NCI-H524 (cell line): Measurements from ENCODE around the gene NDST4.
"Not testable (repeated sequence)": the region's sequence is repeated elsewhere in the genome, so short reads cannot be mapped to it uniquely, and the experiment has no call there.

ENCODE experiments used
- DNase-seq, 2 experiments: peaks; one replicate each; lab custom pipeline; 2025; lab: John Stamatoyannopoulos, UW

The NDST4 gene

GRCh38 chr4:115054836-115055235 lies 58.6 kb downstream of the NDST4 start:
- DNase-seq, result peak; percentile 2 to 34

- DNase-seq, result no peak
Observed at GRCh38 chr4:115053313-115053712, 60.1 kb downstream of the NDST4 start.

GRCh38 chr4:115042496-115042895 lies 70.9 kb downstream of the NDST4 start:
- DNase-seq, result no peak

- DNase-seq, result no peak
Observed at GRCh38 chr4:115030281-115030680, 83.1 kb downstream of the NDST4 start.

GRCh38 chr4:115028682-115029410 lies 84.6 kb downstream of the NDST4 start:
- no peak for DNase-seq

GRCh38 chr4:114999880-115000279 lies 113.5 kb downstream of the NDST4 start:
- DNase-seq, result no peak

GRCh38 chr4:114998316-114998715 lies 115.1 kb downstream of the NDST4 start:
- no peak for DNase-seq

GRCh38 chr4:114997576-114998247 lies 115.7 kb downstream of the NDST4 start:
- DNase-seq, result peak in 1 of 2 experiments; percentile 1

- no peak for DNase-seq
Observed at GRCh38 chr4:114986133-114986532, 127.3 kb downstream of the NDST4 start.

GRCh38 chr4:114980932-114981708 lies 132.3 kb downstream of the NDST4 start:
- no peak for DNase-seq

- DNase-seq, result not testable (repeated sequence)
Observed at GRCh38 chr4:114980399-114980798, 133.0 kb downstream of the NDST4 start.

GRCh38 chr4:114976901-114977300 lies 136.5 kb downstream of the NDST4 start:
- no peak for DNase-seq

- peak in 1 of 2 experiments; percentile 14 for DNase-seq
Observed at GRCh38 chr4:114964026-114964425, 149.4 kb downstream of the NDST4 start.

GRCh38 chr4:114945616-114946015 lies 167.8 kb downstream of the NDST4 start:
- DNase-seq, result no peak

GRCh38 chr4:114941503-114941902 lies 171.9 kb downstream of the NDST4 start:
- no peak for DNase-seq

- DNase-seq, result no peak
Observed at GRCh38 chr4:114927881-114928280, 185.5 kb downstream of the NDST4 start.

- no peak for DNase-seq
Observed at GRCh38 chr4:114926583-114926982, 186.8 kb downstream of the NDST4 start.

- no peak for DNase-seq
Observed at GRCh38 chr4:114924311-114924710, 189.1 kb downstream of the NDST4 start.

- no peak for DNase-seq
Observed at GRCh38 chr4:114922592-114922933, 190.9 kb downstream of the NDST4 start.

- peak in 1 of 2 experiments; percentile 32 for DNase-seq
Observed at GRCh38 chr4:114921790-114922591, 191.4 kb downstream of the NDST4 start.

GRCh38 chr4:114921191-114921590 lies 192.2 kb downstream of the NDST4 start:
- no peak for DNase-seq

- DNase-seq, result no peak
Observed at GRCh38 chr4:114911111-114911510, 202.3 kb downstream of the NDST4 start.
